HG03354 (cell line): ENCODE data around the gene TENT5C.
A peak's percentile ranks its signal among the peaks of the same experiment; 100 is the strongest.
"Not testable (repeated sequence)": the region's sequence is repeated elsewhere in the genome, so short reads cannot be mapped to it uniquely, and the experiment has no call there.

Experiments
- ATAC-seq: cut with Tn5 transposase; IDR thresholded peaks from one replicate; pipeline ENCODE4 v1.9.1; 2021; ENCODE audit warnings: mild to moderate bottlenecking; ENCODE audit not compliant: unreplicated experiment, poor library complexity, severe bottlenecking

Gene TENT5C

GRCh38 chr1:117605774-117606648 is at the start of gene TENT5C:
TENT5C (plus strand) TSS chr1:117606048; CDS start chr1:117622869, 16,821 bp downstream.
- peak; percentile 92 for ATAC-seq

- no peak for ATAC-seq
These were observed 49.5 kb upstream of the TENT5C start for GRCh38 chr1:117556341-117556740.

GRCh38 chr1:117556976-117557375 is 48.9 kb upstream of the TENT5C start:
- ATAC-seq = no peak

GRCh38 chr1:117558451-117558850 is 47.4 kb upstream of the TENT5C start:
- not testable (repeated sequence) for ATAC-seq

- ATAC-seq = no peak
These were observed 46.7 kb upstream of the TENT5C start for GRCh38 chr1:117559139-117559538.

- ATAC-seq = no peak
These were observed 45.9 kb upstream of the TENT5C start for GRCh38 chr1:117559985-117560384.

- no peak for ATAC-seq
These were observed 44.8 kb upstream of the TENT5C start for GRCh38 chr1:117561071-117561470.

GRCh38 chr1:117561551-117561950 is 44.3 kb upstream of the TENT5C start:
- no peak for ATAC-seq

GRCh38 chr1:117562581-117563491 is 43.0 kb upstream of the TENT5C start:
- ATAC-seq = no peak

GRCh38 chr1:117563492-117563875 is 42.4 kb upstream of the TENT5C start:
- ATAC-seq = no peak

- no peak for ATAC-seq
These were observed 41.4 kb upstream of the TENT5C start for GRCh38 chr1:117564227-117565075.

- no peak for ATAC-seq
These were observed 40.7 kb upstream of the TENT5C start for GRCh38 chr1:117565076-117565556.

GRCh38 chr1:117565745-117566455 is 39.9 kb upstream of the TENT5C start:
- no peak for ATAC-seq

GRCh38 chr1:117566556-117566955 is 39.3 kb upstream of the TENT5C start:
- ATAC-seq = no peak

GRCh38 chr1:117567435-117567834 is 38.4 kb upstream of the TENT5C start:
- ATAC-seq = no peak

GRCh38 chr1:117567976-117568375 is 37.9 kb upstream of the TENT5C start:
- ATAC-seq = no peak

- no peak for ATAC-seq
These were observed 36.8 kb upstream of the TENT5C start for GRCh38 chr1:117568999-117569398.

- no peak for ATAC-seq
These were observed 36.0 kb upstream of the TENT5C start for GRCh38 chr1:117569856-117570255.

GRCh38 chr1:117570988-117571409 is 34.8 kb upstream of the TENT5C start:
- no peak for ATAC-seq
